ENCODE data around the gene SAMMSON.

- TF ChIP-seq POLR2AphosphoS5 (IDR thresholded peaks at IDR 0.05): no peak
- TF ChIP-seq, protein P1, sequence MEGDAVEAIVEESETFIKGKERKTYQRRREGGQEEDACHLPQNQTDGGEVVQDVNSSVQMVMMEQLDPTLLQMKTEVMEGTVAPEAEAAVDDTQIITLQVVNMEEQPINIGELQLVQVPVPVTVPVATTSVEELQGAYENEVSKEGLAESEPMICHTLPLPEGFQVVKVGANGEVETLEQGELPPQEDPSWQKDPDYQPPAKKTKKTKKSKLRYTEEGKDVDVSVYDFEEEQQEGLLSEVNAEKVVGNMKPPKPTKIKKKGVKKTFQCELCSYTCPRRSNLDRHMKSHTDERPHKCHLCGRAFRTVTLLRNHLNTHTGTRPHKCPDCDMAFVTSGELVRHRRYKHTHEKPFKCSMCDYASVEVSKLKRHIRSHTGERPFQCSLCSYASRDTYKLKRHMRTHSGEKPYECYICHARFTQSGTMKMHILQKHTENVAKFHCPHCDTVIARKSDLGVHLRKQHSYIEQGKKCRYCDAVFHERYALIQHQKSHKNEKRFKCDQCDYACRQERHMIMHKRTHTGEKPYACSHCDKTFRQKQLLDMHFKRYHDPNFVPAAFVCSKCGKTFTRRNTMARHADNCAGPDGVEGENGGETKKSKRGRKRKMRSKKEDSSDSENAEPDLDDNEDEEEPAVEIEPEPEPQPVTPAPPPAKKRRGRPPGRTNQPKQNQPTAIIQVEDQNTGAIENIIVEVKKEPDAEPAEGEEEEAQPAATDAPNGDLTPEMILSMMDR (IDR thresholded peaks at IDR 0.05): no peak
These were observed 21.6 kb downstream of the SAMMSON start for GRCh38 chr3:70020906-70021660.

All from breast epithelium (tissue), 3 donors.